Measurements from ENCODE around the gene NKIRAS2. TPM values are rescaled to one million over a fixed set of nuclear protein-coding genes. Genes with fewer than 3 reads are reported as not detected.

Gene NKIRAS2
- total and polyA plus RNA-seq, 2 of the 13 experiments (the other 11 are each of a cell fraction or from before 2014, with no cell fraction given) = 27.9 to 42.0 TPM

DNA sequence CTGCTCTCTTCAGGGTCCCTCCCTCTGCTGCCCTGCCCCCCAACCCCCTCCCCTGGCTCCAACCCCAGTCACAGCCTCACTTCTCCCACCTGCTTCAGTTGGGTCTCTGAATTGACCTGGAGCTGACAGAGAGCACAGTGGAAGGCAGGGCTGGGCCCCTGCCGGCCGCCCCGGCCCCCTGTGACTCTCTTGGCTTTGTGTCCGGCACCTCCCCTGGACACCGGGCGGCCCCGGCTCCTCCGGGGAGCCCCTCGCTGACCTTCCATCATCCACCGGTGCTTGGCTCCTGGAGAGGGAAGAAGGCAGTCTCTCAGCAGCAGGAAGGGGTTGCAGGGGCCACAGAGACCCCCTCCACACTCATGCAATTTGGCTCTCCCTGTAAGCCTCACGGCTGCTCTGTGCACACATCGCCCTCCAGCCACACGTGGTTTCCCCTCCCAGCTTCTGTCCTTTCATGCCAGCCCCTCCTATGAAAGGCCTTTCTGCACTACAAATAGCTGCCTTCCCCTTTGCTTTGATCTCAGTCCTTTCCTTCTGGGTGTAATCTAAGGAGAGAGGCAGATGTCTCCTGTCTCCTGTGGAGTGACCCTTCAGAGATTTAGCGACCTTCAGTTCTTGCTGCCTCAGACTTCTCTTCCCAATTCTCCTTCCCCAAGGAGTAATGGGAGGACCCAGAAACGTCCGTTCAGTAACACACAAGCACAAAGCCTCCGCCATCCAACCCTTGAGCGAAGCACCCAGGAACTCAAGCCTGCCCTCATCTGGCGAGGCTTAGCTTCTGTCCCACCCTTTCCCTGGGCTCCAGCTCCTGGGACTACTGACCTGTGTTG is 8.3 kb downstream of the NKIRAS2 start (continued):
- TF ChIP-seq, protein P1, sequence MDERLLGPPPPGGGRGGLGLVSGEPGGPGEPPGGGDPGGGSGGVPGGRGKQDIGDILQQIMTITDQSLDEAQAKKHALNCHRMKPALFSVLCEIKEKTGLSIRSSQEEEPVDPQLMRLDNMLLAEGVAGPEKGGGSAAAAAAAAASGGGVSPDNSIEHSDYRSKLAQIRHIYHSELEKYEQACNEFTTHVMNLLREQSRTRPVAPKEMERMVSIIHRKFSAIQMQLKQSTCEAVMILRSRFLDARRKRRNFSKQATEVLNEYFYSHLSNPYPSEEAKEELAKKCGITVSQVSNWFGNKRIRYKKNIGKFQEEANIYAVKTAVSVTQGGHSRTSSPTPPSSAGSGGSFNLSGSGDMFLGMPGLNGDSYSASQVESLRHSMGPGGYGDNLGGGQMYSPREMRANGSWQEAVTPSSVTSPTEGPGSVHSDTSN (CRISPR knock-in tag; IDR thresholded peaks at IDR 0.05) = no peak
- TF ChIP-seq HNF4G (IDR thresholded peaks at IDR 0.05; ENCODE audit: borderline replicate concordance, low read depth, low read length) (no peak), HNF4G (CRISPR knock-in tag; IDR thresholded peaks at IDR 0.05; ENCODE audit: borderline replicate concordance, low read depth) (no peak), MAZ (IDR thresholded peaks at IDR 0.05; ENCODE audit: borderline replicate concordance, low read depth, low read length) (no peak), MAZ (CRISPR knock-in tag; IDR thresholded peaks at IDR 0.05; ENCODE audit: low read depth) (peak; percentile 60; the same call in 1 of the 2 replicates), SATB2 (CRISPR knock-in tag; IDR thresholded peaks at IDR 0.05) (no peak), IRX3 (CRISPR knock-in tag; IDR thresholded peaks at IDR 0.05; ENCODE audit: borderline replicate concordance, low read depth) (no peak), ELF4 (CRISPR knock-in tag; IDR thresholded peaks at IDR 0.05; ENCODE audit: borderline replicate concordance) (no peak), ARHGAP35 (CRISPR knock-in tag; IDR thresholded peaks at IDR 0.05; ENCODE audit: borderline replicate concordance) (no peak; the same call in 1 of the 2 replicates), HNRNPL (IDR thresholded peaks at IDR 0.05; ENCODE audit: low read depth, low read length) (no peak), CREB1 (IDR thresholded peaks at IDR 0.05) (no peak), CREB1 (CRISPR knock-in tag; IDR thresholded peaks at IDR 0.05) (no peak), ZNF496 (CRISPR knock-in tag; IDR thresholded peaks at IDR 0.05; ENCODE audit: insufficient replicate concordance) (no peak), HOXD1 (CRISPR knock-in tag; IDR thresholded peaks at IDR 0.05) (no peak), RCOR2 (CRISPR knock-in tag; IDR thresholded peaks at IDR 0.05) (no peak), GMEB2 (CRISPR knock-in tag; IDR thresholded peaks at IDR 0.05; ENCODE audit: low read depth) (no peak), SIN3B (IDR thresholded peaks at IDR 0.05; ENCODE audit: low read length) (no peak), MAFG (CRISPR knock-in tag; IDR thresholded peaks at IDR 0.05) (no peak), NFRKB (IDR thresholded peaks at IDR 0.05) (no peak)
- TF ChIP-seq, protein P2, sequence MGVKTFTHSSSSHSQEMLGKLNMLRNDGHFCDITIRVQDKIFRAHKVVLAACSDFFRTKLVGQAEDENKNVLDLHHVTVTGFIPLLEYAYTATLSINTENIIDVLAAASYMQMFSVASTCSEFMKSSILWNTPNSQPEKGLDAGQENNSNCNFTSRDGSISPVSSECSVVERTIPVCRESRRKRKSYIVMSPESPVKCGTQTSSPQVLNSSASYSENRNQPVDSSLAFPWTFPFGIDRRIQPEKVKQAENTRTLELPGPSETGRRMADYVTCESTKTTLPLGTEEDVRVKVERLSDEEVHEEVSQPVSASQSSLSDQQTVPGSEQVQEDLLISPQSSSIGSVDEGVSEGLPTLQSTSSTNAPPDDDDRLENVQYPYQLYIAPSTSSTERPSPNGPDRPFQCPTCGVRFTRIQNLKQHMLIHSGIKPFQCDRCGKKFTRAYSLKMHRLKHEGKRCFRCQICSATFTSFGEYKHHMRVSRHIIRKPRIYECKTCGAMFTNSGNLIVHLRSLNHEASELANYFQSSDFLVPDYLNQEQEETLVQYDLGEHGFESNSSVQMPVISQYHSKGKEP (CRISPR knock-in tag; IDR thresholded peaks at IDR 0.05) = no peak
- TF ChIP-seq, protein P3, sequence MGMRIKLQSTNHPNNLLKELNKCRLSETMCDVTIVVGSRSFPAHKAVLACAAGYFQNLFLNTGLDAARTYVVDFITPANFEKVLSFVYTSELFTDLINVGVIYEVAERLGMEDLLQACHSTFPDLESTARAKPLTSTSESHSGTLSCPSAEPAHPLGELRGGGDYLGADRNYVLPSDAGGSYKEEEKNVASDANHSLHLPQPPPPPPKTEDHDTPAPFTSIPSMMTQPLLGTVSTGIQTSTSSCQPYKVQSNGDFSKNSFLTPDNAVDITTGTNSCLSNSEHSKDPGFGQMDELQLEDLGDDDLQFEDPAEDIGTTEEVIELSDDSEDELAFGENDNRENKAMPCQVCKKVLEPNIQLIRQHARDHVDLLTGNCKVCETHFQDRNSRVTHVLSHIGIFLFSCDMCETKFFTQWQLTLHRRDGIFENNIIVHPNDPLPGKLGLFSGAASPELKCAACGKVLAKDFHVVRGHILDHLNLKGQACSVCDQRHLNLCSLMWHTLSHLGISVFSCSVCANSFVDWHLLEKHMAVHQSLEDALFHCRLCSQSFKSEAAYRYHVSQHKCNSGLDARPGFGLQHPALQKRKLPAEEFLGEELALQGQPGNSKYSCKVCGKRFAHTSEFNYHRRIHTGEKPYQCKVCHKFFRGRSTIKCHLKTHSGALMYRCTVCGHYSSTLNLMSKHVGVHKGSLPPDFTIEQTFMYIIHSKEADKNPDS (CRISPR knock-in tag; IDR thresholded peaks at IDR 0.05) = no peak
- TF ChIP-seq, protein P4, sequence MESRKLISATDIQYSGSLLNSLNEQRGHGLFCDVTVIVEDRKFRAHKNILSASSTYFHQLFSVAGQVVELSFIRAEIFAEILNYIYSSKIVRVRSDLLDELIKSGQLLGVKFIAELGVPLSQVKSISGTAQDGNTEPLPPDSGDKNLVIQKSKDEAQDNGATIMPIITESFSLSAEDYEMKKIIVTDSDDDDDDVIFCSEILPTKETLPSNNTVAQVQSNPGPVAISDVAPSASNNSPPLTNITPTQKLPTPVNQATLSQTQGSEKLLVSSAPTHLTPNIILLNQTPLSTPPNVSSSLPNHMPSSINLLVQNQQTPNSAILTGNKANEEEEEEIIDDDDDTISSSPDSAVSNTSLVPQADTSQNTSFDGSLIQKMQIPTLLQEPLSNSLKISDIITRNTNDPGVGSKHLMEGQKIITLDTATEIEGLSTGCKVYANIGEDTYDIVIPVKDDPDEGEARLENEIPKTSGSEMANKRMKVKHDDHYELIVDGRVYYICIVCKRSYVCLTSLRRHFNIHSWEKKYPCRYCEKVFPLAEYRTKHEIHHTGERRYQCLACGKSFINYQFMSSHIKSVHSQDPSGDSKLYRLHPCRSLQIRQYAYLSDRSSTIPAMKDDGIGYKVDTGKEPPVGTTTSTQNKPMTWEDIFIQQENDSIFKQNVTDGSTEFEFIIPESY (CRISPR knock-in tag; IDR thresholded peaks at IDR 0.05) = peak; percentile 21; the same call in 1 of the 2 replicates

All from HepG2 (cell line).